Measurements from ENCODE around the gene BMP7.
A peak's percentile ranks its signal among the peaks of the same experiment; 100 is the strongest.

Gene BMP7

GRCh38 chr20:57214427-57214826 lies 52.0 kb downstream of the BMP7 start:
- H3K27me3 Mint-ChIP-seq (ENCODE audit: low read depth, poor library complexity) = peaks cover 3% of the 10 kb centered on the region
- H3K9me3 Mint-ChIP-seq = no peaks in the 10 kb centered on the region
- no peak for TF ChIP-seq CTCF (IDR thresholded peaks at IDR 0.05)
- H3K27ac Mint-ChIP-seq = no peak overlapping the region
- H3K4me3 Mint-ChIP-seq = no peak overlapping the region
- no peak for DNase-seq
- no peaks in the 10 kb centered on the region for H3K36me3 Mint-ChIP-seq (ENCODE audit: low read depth)
- peaks cover 49% of the 10 kb centered on the region for H3K4me1 Mint-ChIP-seq

- no peak for TF ChIP-seq CTCF (IDR thresholded peaks at IDR 0.05)
- Mint-ChIP-seq H3K4me3 (no peak overlapping the region), H3K27me3 (ENCODE audit: low read depth, poor library complexity) (peaks cover 3% of the 10 kb centered on the region), H3K27ac (no peak overlapping the region), H3K9me3 (no peaks in the 10 kb centered on the region), H3K36me3 (ENCODE audit: low read depth) (no peaks in the 10 kb centered on the region), H3K4me1 (peaks cover 49% of the 10 kb centered on the region)
- DNase-seq = no peak
Observed at GRCh38 chr20:57213924-57214323, 52.5 kb downstream of the BMP7 start.

- Mint-ChIP-seq H3K4me3 (no peak overlapping the region), H3K4me1 (peaks cover 49% of the 10 kb centered on the region), H3K36me3 (ENCODE audit: low read depth) (peaks cover 6% of the 10 kb centered on the region), H3K27me3 (ENCODE audit: low read depth, poor library complexity) (peaks cover 3% of the 10 kb centered on the region), H3K27ac (no peak overlapping the region), H3K9me3 (peaks cover under 1% of the 10 kb centered on the region)
- DNase-seq = no peak
- no peak for TF ChIP-seq CTCF (IDR thresholded peaks at IDR 0.05)
Observed at GRCh38 chr20:57213291-57213690, 53.1 kb downstream of the BMP7 start.

GRCh38 chr20:57212534-57213276 lies 53.7 kb downstream of the BMP7 start:
- H3K36me3 Mint-ChIP-seq (ENCODE audit: low read depth) = peaks cover 10% of the 10 kb centered on the region
- no peak overlapping the region for H3K27ac Mint-ChIP-seq
- peaks cover 3% of the 10 kb centered on the region for H3K27me3 Mint-ChIP-seq (ENCODE audit: low read depth, poor library complexity)
- DNase-seq = no peak
- peaks cover 4% of the 10 kb centered on the region for H3K9me3 Mint-ChIP-seq
- H3K4me3 Mint-ChIP-seq = peak overlapping the region; percentile 70
- peaks cover 49% of the 10 kb centered on the region for H3K4me1 Mint-ChIP-seq
- no peak for TF ChIP-seq CTCF (IDR thresholded peaks at IDR 0.05)

GRCh38 chr20:57211908-57212533 lies 54.4 kb downstream of the BMP7 start:
- no peak for TF ChIP-seq CTCF (IDR thresholded peaks at IDR 0.05)
- Mint-ChIP-seq H3K27ac (no peak overlapping the region), H3K27me3 (ENCODE audit: low read depth, poor library complexity) (peaks cover 3% of the 10 kb centered on the region), H3K4me3 (peak overlapping the region; percentile 70), H3K4me1 (peaks cover 49% of the 10 kb centered on the region), H3K9me3 (peaks cover 10% of the 10 kb centered on the region), H3K36me3 (ENCODE audit: low read depth) (peaks cover 16% of the 10 kb centered on the region)
- DNase-seq = peak; percentile 50

- Mint-ChIP-seq H3K4me3 (no peak overlapping the region), H3K27me3 (ENCODE audit: low read depth, poor library complexity) (peaks cover 3% of the 10 kb centered on the region), H3K36me3 (ENCODE audit: low read depth) (peaks cover 22% of the 10 kb centered on the region), H3K9me3 (peaks cover 15% of the 10 kb centered on the region), H3K27ac (no peak overlapping the region), H3K4me1 (peaks cover 46% of the 10 kb centered on the region)
- no peak for DNase-seq
- TF ChIP-seq CTCF (IDR thresholded peaks at IDR 0.05) = no peak
Observed at GRCh38 chr20:57211406-57211805, 55.0 kb downstream of the BMP7 start.
